ENCODE data around the gene IGSF21. TPM values are rescaled to one million over a fixed set of nuclear protein-coding genes. Genes with fewer than 3 reads are reported as not detected.
A peak's percentile ranks its signal among the peaks of the same experiment; 100 is the strongest.

Gene IGSF21
- total and polyA plus RNA-seq, 2 of the 8 experiments (the other 6 are each of a cell fraction or from before 2014, with no cell fraction given): 22.5 to 28.5 TPM

DNA sequence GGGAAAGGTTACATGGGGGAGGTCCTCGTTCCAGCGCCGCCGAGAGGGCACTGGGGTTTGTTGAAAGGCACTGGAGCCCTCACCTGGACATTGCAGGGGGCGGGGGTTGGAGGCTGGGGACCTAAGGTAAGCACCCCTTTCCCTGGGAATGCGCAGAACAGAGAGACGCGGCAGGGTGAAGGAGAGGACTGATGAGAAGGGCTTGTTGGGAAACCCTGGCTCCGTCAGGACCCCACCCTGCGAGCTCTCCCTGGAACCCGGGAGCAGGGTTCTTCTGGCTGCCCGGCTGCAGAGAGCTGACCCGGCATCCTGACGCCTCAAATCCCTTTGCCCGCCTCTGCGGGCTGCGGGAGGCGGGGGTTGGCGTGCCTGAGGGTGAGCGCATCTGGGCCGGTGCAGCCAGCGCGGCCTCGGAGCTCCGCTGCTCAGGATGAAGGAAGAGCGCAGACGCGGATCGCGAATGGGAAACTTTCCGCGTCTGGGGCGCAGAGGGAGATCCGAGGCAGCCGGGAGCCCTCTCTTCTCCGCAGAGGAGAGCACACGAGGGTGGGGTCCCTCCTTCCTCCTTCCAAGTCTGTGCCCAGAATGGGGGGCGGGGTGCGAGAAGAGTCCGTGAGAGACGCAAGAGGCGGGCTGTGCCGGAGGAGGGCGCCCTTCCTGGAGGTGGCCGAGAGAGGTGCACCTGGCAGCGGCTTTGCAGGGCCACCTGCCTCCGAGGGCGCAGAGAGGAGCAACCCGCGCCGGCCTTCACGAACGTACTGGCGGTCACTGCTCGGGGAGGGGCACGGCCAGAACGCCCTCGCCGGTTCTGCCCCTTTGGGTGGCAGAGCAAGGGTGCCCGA is 2.4 kb downstream of the IGSF21 start (continued):
- TF ChIP-seq CBX5 (IDR thresholded peaks at IDR 0.05; ENCODE audit: low read depth, low read length) (no peak), TCF12 (IDR thresholded peaks at IDR 0.05; ENCODE audit: low read depth, low read length) (peak; percentile 87; the same call in 1 of the 2 replicates), RAD21 (IDR thresholded peaks at IDR 0.05 in 1 of 2, conservative IDR thresholded peaks at IDR 0.05 in 1 of 2; ENCODE audit: low read depth in 2 of 2, low read length in 2 of 2) (peak; percentile 47 to 61), CREB1 (IDR thresholded peaks at IDR 0.05) (peak; percentile 69), CTCF (IDR thresholded peaks at IDR 0.05; ENCODE audit: control extremely low read depth in 1 of 3, insufficient read depth in 1 of 3, low read depth in 1 of 3, low read length in 3 of 3) (peak; percentile 69 to 90 (median 89))
- TF ChIP-seq, protein P1, sequence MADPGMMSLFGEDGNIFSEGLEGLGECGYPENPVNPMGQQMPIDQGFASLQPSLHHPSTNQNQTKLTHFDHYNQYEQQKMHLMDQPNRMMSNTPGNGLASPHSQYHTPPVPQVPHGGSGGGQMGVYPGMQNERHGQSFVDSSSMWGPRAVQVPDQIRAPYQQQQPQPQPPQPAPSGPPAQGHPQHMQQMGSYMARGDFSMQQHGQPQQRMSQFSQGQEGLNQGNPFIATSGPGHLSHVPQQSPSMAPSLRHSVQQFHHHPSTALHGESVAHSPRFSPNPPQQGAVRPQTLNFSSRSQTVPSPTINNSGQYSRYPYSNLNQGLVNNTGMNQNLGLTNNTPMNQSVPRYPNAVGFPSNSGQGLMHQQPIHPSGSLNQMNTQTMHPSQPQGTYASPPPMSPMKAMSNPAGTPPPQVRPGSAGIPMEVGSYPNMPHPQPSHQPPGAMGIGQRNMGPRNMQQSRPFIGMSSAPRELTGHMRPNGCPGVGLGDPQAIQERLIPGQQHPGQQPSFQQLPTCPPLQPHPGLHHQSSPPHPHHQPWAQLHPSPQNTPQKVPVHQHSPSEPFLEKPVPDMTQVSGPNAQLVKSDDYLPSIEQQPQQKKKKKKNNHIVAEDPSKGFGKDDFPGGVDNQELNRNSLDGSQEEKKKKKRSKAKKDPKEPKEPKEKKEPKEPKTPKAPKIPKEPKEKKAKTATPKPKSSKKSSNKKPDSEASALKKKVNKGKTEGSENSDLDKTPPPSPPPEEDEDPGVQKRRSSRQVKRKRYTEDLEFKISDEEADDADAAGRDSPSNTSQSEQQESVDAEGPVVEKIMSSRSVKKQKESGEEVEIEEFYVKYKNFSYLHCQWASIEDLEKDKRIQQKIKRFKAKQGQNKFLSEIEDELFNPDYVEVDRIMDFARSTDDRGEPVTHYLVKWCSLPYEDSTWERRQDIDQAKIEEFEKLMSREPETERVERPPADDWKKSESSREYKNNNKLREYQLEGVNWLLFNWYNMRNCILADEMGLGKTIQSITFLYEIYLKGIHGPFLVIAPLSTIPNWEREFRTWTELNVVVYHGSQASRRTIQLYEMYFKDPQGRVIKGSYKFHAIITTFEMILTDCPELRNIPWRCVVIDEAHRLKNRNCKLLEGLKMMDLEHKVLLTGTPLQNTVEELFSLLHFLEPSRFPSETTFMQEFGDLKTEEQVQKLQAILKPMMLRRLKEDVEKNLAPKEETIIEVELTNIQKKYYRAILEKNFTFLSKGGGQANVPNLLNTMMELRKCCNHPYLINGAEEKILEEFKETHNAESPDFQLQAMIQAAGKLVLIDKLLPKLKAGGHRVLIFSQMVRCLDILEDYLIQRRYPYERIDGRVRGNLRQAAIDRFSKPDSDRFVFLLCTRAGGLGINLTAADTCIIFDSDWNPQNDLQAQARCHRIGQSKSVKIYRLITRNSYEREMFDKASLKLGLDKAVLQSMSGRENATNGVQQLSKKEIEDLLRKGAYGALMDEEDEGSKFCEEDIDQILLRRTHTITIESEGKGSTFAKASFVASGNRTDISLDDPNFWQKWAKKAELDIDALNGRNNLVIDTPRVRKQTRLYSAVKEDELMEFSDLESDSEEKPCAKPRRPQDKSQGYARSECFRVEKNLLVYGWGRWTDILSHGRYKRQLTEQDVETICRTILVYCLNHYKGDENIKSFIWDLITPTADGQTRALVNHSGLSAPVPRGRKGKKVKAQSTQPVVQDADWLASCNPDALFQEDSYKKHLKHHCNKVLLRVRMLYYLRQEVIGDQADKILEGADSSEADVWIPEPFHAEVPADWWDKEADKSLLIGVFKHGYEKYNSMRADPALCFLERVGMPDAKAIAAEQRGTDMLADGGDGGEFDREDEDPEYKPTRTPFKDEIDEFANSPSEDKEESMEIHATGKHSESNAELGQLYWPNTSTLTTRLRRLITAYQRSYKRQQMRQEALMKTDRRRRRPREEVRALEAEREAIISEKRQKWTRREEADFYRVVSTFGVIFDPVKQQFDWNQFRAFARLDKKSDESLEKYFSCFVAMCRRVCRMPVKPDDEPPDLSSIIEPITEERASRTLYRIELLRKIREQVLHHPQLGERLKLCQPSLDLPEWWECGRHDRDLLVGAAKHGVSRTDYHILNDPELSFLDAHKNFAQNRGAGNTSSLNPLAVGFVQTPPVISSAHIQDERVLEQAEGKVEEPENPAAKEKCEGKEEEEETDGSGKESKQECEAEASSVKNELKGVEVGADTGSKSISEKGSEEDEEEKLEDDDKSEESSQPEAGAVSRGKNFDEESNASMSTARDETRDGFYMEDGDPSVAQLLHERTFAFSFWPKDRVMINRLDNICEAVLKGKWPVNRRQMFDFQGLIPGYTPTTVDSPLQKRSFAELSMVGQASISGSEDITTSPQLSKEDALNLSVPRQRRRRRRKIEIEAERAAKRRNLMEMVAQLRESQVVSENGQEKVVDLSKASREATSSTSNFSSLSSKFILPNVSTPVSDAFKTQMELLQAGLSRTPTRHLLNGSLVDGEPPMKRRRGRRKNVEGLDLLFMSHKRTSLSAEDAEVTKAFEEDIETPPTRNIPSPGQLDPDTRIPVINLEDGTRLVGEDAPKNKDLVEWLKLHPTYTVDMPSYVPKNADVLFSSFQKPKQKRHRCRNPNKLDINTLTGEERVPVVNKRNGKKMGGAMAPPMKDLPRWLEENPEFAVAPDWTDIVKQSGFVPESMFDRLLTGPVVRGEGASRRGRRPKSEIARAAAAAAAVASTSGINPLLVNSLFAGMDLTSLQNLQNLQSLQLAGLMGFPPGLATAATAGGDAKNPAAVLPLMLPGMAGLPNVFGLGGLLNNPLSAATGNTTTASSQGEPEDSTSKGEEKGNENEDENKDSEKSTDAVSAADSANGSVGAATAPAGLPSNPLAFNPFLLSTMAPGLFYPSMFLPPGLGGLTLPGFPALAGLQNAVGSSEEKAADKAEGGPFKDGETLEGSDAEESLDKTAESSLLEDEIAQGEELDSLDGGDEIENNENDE (IDR thresholded peaks at IDR 0.05; ENCODE audit: insufficient replicate concordance, low read length): no peak
